Muscle layer of duodenum (tissue), 2 donors: ENCODE data around the gene SRSF7.
"Not testable (repeated sequence)": the region's sequence is repeated elsewhere in the genome, so short reads cannot be mapped to it uniquely, and the experiment has no call there.

ENCODE experiments used
- H3K27ac ChIP-seq: one replicate; pipeline ENCODE4 v1.7.0; 2013; ENCODE audit warnings: mild to moderate bottlenecking, low read length
- H3K27me3 ChIP-seq: one replicate; pipeline ENCODE4 v1.7.0; 2013; ENCODE audit warnings: low read depth, mild to moderate bottlenecking, control low read depth, low read length
- H3K36me3 ChIP-seq, 2 donors: one replicate each; pipeline ENCODE4 v1.7.0; 2013; ENCODE audit warnings: low read length in 2 of 2, control low read depth in 1 of 2, mild to moderate bottlenecking in 1 of 2; ENCODE audit not compliant: insufficient read depth in 2 of 2, control insufficient read depth in 1 of 2
- H3K4me1 ChIP-seq, 2 donors: one replicate each; pipeline ENCODE4 v1.7.0; 2013; ENCODE audit warnings: low read length in 2 of 2, mild to moderate bottlenecking in 2 of 2, control low read depth in 1 of 2, moderate library complexity in 1 of 2; ENCODE audit not compliant: insufficient read depth in 2 of 2, control insufficient read depth in 1 of 2
- H3K4me3 ChIP-seq, 2 donors: one replicate each; pipeline ENCODE4 v1.7.0; 2013; ENCODE audit warnings: low read length in 2 of 2, low read depth in 1 of 2, mild to moderate bottlenecking in 1 of 2
- H3K9me3 ChIP-seq, 2 donors: one replicate each; pipeline ENCODE4 v1.7.0; 2013; ENCODE audit warnings: low read length in 2 of 2, control low read depth in 1 of 2, mild to moderate bottlenecking in 1 of 2; ENCODE audit not compliant: control insufficient read depth in 1 of 2
- donor health status: healthy.

The SRSF7 gene

DNA sequence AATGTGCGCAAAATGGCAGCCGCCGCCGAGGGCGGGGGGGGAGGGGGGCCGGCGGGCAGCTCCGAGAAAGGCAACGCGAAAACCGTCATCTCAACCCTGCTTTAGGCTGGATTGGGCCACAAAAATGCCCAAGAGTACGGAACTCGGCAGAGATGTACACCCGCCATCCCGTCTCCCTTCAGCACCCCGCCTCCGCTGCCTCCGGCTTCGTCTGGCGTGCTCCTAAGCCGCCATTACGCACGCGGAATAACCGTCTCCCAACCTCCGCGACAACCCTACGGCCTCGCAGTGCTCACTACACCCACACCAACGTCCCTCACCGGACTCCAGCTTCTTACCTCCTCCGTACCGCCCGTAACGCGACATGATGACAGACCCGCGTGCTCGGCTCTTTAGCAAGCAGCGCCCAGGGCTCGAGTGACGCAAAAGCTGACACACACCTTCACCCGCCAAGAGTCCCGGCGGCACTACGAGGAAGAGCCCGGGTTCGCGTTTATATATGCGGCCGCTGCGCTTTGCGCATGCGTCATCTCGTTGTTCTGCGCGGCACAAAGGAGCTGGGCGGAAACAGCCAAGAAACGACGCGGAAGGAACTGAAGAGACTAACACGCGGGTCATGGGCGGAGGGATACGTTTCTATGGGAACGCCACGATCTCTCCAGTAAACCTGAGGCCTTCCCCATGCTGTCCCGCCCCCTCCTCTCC, at the start of gene SRSF7:
Gene SRSF7, minus strand, starts transcription at position 471 of the 705 bp plus-strand sequence. Its CDS starts 105 bp downstream, at position 366.
- peak within 1 kb of the TSS; percentile 99 for H3K27ac ChIP-seq
- H3K9me3 ChIP-seq, result no peaks in the 10 kb centered on the region
- no peaks in the 10 kb centered on the region for H3K27me3 ChIP-seq
- H3K4me1 ChIP-seq, result peaks cover 12 to 36% of the 10 kb centered on the region in 2 donors
- peaks cover 28 to 32% of the 10 kb centered on the region in 2 donors for H3K36me3 ChIP-seq
- peak within 1 kb of the TSS; percentile 84 to 97 for H3K4me3 ChIP-seq

DNA sequence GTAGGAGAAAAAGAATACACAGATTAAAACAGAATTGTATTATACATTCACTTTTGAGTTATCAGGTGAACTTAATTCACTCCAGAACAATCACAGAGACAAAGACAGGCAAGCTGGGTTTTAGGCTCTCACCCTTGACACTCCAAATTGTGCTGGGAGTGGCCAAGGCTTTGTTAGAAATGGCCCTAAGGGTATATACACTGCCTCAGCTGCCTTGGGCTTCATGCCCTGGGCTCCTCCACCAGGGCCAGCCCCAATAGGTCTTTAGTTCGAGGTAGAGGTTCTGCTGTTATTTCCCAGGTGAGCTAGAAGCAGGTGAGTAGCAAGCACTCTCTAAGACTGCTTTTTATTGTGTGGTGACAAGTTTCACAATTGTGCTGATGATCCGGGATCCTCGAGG, 46.8 kb upstream of the SRSF7 start:
- Histone ChIP-seq H3K27ac (no peak overlapping the region), H3K27me3 (no peaks in the 10 kb centered on the region), H3K4me1 (no peaks in the 10 kb centered on the region), H3K4me3 (no peak overlapping the region), H3K36me3 (peaks cover 8 to 17% of the 10 kb centered on the region in 2 donors), H3K9me3 (no peaks in the 10 kb centered on the region)

DNA sequence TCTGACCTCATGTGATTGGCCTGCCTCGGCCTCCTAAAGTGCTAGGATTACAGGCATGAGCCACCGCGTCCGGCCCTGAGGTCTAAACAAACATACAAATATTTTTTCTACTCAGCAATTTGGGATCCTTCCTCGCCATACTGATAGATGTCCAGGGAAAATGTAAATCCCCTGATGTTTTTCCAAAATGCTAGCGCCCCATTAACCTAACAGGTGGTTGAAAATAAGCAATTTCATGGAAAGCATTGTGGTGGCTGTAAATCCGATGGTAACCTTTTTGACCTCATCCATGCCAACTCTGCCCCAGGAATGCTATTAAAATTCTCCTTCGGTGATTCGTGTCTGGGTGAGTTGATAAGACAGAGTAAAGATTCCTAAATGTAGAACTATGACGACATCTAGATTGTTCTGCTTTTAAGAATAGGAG, 46.1 kb upstream of the SRSF7 start:
- no peak overlapping the region for H3K4me3 ChIP-seq
- H3K27me3 ChIP-seq, result no peaks in the 10 kb centered on the region
- H3K4me1 ChIP-seq, result no peaks in the 10 kb centered on the region
- no peaks in the 10 kb centered on the region for H3K9me3 ChIP-seq
- H3K27ac ChIP-seq, result no peak overlapping the region
- H3K36me3 ChIP-seq, result peaks cover 3 to 12% of the 10 kb centered on the region in 2 donors

DNA sequence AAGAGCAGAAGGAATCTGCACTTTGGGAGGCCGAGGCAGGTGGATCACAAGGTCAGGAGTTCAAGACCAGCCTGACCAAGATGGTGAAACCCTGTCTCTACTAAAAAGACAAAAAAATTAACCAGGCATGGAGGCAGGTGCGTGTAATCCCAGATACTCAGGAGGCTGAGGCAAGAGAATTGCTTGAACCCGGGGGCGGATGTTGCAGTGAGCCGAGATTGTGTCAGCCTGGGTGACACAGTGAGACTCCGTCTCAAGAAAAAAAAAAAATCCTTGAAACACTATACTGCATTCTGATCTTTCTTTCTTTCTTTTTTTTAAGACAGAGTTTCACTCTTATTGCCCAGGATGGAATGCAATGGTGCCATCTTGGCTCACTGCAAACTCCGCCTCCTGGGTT, 43.9 kb upstream of the SRSF7 start:
- H3K27ac ChIP-seq, H3K36me3 ChIP-seq, H3K4me3 ChIP-seq, H3K9me3 ChIP-seq, H3K27me3 ChIP-seq, H3K4me1 ChIP-seq: not testable (repeated sequence)

DNA sequence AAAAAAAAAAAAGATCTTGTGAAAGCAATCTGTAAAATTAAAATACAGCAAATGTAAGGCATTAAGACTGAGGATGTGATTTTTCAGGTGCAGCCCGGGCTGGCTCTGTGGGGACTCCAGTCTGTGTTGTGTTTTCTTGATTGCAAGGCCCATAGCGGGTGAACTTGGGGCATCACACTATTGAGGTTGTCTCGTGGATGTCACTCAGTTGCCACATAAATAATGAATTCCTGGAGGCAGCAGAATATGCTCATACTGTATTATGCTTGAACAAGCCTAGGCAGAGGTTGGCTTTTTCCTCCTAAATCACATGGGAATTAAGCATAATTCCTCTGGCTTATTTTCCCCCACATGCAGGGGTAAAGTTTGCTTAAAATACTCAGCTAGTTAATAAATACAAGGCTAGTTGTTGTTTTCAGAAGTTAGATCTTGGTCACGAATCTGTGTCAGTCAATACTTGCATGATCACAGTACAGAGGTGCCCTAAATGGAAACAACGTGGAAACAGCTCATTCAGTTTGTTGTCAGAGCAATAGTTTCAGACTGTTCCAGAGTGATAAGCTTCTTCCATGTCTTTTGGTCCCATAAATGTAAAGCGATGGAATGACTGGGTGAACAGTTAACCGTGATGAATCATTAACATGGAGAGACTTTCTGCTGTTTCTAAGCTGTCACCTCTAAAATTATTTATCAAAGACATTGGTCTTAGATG, 43.2 kb upstream of the SRSF7 start:
- Histone ChIP-seq H3K9me3 (no peaks in the 10 kb centered on the region), H3K4me1 (no peaks in the 10 kb centered on the region), H3K36me3 (peaks cover 0 to 5% of the 10 kb centered on the region in 2 donors), H3K27me3 (no peaks in the 10 kb centered on the region), H3K27ac (no peak overlapping the region), H3K4me3 (no peak overlapping the region)

DNA sequence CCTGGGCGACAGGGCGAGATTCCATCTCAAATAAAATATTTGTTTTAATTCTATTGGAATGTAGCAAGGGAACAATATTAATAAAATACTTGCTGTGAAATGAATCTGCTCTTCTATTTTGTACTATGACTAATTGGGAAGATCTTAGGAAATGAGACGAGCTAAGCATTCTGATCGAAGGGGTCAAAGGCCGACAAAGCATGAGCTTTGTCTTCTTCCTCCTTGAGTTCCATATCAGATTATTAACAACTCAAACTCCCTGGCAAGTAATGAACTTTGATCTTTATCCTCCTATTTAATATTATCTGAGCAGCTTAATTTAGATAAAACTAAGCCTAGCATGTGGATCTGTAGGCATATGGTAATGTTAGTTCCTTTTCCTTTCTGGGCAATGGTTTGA, 42.4 kb upstream of the SRSF7 start:
- Histone ChIP-seq H3K27me3 (no peaks in the 10 kb centered on the region), H3K27ac (no peak overlapping the region), H3K4me3 (no peak overlapping the region), H3K9me3 (no peaks in the 10 kb centered on the region), H3K4me1 (no peaks in the 10 kb centered on the region), H3K36me3 (no peaks in the 10 kb centered on the region)

DNA sequence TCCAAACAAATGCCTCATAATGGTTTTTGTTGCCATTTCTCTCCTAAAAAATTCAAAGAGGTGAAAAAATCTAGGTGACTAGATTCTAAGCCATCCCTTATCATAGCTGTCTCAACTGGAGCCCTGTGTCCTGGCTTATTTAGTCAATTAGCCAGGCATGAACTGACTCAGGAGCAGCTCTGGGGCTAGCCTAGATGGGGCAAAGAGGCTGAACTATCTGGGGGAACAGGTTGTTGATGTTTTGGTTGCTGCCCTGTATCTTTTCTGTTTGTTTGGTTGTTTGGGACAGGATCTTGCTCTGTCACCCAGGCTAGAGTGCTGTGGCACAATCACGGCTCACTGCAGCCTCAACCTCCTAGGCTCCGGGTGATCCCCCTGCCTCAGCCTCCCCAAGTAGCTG, 41.6 kb upstream of the SRSF7 start:
- no peaks in the 10 kb centered on the region for H3K27me3 ChIP-seq
- H3K36me3 ChIP-seq, result no peaks in the 10 kb centered on the region
- no peak overlapping the region for H3K4me3 ChIP-seq
- H3K9me3 ChIP-seq, result no peaks in the 10 kb centered on the region
- H3K4me1 ChIP-seq, result no peaks in the 10 kb centered on the region
- H3K27ac ChIP-seq, result no peak overlapping the region

DNA sequence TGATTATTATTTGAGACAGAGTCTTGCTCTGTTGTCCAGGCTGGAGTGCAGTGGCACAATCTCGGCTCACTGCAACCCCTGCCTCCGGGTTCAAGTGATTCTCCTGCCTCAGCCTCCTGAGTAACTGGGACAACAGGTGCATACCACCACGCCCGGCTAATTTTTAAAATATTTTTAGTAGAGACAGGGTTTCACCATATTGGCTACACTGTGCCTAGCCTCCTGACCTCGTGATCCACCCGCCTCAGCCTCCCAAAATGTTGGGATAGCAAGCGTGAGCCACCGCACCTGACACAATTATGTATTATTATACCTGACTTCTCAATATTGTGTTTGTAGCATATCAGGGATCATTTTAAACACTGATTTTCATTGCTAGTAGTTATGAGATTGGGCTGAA, 41.2 kb upstream of the SRSF7 start:
- not testable (repeated sequence) for H3K27ac ChIP-seq, H3K27me3 ChIP-seq, H3K4me3 ChIP-seq, H3K4me1 ChIP-seq, H3K36me3 ChIP-seq, H3K9me3 ChIP-seq

DNA sequence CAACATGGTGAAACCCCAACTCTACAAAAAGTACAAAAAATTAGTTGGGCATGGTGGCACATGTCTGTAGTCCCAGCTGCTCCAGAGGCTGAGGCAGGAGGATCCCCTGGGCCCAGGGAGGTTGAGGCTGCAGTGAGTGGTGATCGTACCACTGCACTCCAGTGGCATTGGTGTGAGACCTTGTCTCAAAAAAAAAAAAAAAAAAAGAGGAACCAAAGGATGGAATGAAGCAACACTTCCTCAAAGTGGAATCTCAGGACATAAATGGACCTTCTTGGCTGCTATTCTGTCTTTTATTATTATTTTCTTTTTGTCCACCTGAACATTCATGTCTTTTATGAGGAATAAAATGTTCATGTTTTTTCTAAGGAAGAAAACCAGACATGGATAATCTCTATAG, 40.6 kb upstream of the SRSF7 start:
- Histone ChIP-seq H3K27me3 (no peaks in the 10 kb centered on the region), H3K36me3 (no peaks in the 10 kb centered on the region), H3K4me3 (no peak overlapping the region), H3K9me3 (no peaks in the 10 kb centered on the region), H3K4me1 (no peaks in the 10 kb centered on the region), H3K27ac (no peak overlapping the region)

DNA sequence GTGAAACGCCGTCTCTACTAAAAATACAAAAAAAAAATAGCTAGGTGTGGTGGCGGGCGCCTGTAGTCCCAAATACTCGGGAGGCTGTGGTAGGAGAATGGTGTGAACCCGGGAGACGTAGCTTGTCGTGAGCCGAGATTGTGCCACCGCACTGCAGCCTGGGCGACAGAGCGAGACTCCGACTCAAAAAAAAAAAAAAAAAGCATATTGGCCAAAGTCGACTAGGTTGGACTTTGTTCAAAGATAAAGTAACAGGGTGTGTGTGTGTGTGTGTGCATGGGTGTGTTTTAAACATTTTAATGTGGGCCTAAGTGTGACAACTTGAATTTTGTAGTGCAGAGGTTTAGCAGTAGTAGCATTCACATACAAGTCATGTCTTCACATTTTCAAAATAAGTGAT, 38.5 kb upstream of the SRSF7 start:
- no peaks in the 10 kb centered on the region for H3K9me3 ChIP-seq
- H3K36me3 ChIP-seq, result no peaks in the 10 kb centered on the region
- H3K4me1 ChIP-seq, result no peaks in the 10 kb centered on the region
- no peaks in the 10 kb centered on the region for H3K27me3 ChIP-seq
- no peak overlapping the region for H3K4me3 ChIP-seq
- H3K27ac ChIP-seq, result no peak overlapping the region

DNA sequence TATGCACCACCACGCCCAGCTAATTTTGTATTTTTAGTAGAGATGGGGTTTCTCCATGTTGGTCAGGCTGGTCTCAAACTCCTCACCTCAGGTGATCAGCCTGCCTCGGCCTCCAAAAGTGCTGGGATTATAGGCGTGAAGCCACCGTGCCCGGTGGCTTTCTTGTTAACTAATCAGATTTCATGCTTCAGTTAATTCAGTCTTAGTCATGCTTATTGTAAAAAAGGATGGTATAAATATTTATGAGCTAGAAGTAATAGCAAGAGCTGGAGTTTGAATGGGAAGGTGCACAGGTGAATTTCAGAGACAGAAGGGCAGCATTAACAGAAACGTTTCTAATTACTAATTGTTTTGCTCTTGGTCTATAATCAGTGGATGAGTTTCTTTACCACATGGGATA, 37.1 kb upstream of the SRSF7 start:
- H3K27ac ChIP-seq, result no peak overlapping the region
- no peaks in the 10 kb centered on the region for H3K36me3 ChIP-seq
- H3K9me3 ChIP-seq, result no peaks in the 10 kb centered on the region
- H3K27me3 ChIP-seq, result no peaks in the 10 kb centered on the region
- no peak overlapping the region for H3K4me3 ChIP-seq
- H3K4me1 ChIP-seq, result no peaks in the 10 kb centered on the region

DNA sequence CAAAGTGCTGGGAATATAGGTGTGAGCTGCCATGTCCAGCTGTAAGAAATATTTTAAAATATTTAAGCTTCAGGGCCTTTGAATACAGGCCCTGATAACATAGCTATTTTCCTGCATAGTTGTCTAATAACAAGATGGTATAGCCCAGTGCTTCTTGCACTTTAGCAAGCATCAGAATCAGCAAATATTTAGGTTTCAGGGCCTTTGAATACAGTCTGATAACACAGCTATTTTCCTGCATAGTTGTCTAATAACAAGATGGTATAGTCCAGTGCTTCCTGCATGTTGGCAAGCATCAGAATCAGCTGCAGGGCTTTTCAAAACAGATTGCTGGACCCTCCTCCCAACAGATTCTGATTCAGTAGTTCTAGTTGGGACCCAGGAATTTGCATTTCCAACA, 32.4 kb upstream of the SRSF7 start:
- Histone ChIP-seq H3K4me1 (peaks cover 0 to 6% of the 10 kb centered on the region in 2 donors), H3K27ac (no peak overlapping the region), H3K9me3 (no peaks in the 10 kb centered on the region), H3K36me3 (peaks cover 8 to 10% of the 10 kb centered on the region in 2 donors), H3K27me3 (no peaks in the 10 kb centered on the region), H3K4me3 (no peak overlapping the region)
